B cell (primary cell): Measurements from ENCODE around the gene HCN4.

Source experiments
- CTCF ChIP-seq: fragments of 200-600 bp; IDR thresholded peaks from one replicate; pipeline ENCODE4 v1.8.0; 2022; ENCODE audit warnings: antibody characterized with exemption, mild to moderate bottlenecking
- EZH2 ChIP-seq: IDR thresholded peaks from 2 replicates; pipeline ENCODE4 v1.6.1; 2012; ENCODE audit warnings: borderline replicate concordance, low read depth, mild to moderate bottlenecking, moderate library complexity, low read length; ENCODE audit not compliant: insufficient read depth, poor library complexity, severe bottlenecking

- TF ChIP-seq CTCF (no peak), EZH2 (no peak)
These were observed 47.0 kb downstream of the HCN4 start for GRCh38 chr15:73321496-73322450.
